DMS53 (cell line): ENCODE measurements around the gene SH3PXD2A.
A peak's percentile ranks its signal among the peaks of the same experiment; 100 is the strongest.
"Not testable (repeated sequence)": the region's sequence is repeated elsewhere in the genome, so short reads cannot be mapped to it uniquely, and the experiment has no call there.

Experiments
- DNase-seq: peaks from one replicate; lab custom pipeline; 2025; lab: John Stamatoyannopoulos, UW

The SH3PXD2A gene

DNA sequence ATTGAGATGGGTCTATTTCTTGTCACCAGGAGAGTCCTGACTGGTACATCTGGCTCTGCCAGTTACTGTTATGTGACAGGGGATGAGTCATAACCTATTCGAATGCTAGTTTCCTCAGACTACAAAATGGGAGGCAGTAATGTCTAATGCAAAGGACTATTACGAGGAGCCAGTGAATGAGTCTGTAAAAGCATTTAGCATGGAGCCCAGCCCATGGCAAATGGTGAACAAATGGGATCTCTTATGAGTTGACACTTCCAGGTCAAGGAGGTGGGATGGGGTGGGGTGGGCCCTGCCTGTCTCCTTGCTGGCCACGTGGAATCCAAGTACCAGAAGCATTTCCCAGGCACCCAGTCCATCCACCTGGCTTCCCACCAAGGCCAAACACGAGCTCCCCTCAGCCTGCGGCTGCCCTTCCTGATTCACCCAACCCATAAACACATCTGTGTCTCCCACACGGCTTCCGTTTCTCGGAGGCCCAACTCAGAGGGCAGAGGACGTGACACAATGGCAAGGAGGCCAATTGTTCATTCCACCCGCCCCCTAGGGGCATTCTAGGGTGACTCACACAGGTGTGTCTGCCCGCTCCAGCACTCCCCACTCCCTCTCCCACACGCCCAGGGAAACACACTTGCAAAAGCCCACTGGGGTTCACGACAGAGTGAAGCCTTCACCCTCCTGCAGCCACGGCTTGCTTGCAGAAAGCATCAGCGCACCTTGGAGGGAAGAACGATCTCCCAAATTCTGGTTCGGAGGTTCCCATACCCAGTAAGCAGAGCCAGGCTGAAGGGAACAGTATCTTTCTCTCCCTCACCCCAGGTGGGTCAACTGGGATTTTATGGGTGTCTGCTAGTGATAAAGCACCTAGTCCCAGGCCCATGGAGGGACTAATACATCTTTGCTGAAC, 109.8 kb downstream of the SH3PXD2A start:
- peak; percentile 71 for DNase-seq

DNA sequence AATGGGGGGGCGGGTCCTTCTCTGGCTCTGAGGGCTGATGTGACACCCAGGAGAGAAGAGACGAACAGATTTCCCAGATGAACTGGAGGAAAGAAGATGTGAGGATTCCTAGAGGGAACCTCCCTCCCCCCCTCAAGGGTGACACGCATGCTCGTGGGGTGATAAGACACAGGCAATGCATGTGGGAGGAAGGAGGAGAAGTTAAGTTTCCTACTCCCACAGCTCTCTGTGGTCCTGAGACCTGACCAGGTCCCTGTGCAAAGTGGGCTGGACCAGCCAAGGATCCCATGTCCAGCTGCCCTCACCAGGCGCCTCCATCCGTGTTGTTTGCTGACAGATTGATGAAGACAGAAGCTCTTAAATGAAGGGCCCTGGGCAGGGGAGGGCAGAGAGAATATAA, 112.6 kb downstream of the SH3PXD2A start:
- no peak for DNase-seq

DNA sequence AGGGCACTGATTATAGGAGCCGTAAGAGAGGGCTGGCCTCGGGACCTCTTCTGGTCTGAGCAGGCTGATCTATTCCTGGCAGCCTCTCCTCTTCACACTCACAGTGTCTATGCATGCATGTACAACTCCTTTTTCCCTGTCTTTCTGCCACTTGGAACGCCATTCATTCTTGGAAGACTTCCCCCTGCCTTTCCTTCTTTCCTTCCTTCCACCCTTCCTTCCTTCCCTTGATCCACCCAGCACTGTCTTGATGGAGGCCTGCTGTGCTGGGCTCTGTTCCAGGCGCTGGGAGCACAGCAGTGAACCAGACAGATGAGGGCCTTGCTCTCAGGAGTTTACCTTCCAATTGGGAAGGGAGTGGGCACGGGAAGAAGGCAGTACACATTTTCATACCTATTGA, 114.8 kb downstream of the SH3PXD2A start:
- DNase-seq: no peak

DNA sequence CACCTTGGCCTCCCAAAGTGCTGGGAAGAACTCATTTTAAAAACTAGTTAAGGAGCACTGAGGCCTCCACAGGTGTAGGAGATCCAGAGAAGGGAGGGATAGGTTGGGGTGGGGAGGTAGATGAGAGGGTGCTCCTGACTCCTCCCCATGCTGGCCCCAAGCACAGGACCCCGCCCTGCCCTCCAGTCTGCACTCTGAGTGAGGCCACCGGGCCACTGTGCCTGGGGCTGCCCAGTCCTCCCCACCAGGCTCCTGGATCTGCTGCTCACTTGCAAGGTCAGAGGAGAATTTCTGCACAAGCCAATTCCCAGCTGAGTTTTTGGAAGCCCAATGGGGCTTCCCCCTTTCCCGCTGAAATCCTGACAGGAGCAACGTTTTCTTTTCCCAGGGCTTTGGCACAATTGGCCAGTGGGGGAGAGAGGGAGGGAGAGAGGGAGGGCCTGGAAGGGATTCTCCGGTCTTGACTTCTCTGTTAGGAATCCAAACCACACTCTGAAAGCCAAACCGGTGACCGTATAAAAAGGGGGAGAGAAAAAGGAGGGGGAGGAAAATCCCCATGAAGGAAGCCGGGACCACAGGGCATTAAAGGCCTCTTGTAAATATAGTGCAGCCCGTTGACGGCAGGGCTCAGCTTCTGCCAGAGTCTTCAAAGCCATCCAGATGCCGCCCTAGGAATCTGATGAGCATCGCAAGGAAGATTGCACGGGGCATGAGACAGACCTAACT, 116.2 kb downstream of the SH3PXD2A start:
- no peak for DNase-seq

DNA sequence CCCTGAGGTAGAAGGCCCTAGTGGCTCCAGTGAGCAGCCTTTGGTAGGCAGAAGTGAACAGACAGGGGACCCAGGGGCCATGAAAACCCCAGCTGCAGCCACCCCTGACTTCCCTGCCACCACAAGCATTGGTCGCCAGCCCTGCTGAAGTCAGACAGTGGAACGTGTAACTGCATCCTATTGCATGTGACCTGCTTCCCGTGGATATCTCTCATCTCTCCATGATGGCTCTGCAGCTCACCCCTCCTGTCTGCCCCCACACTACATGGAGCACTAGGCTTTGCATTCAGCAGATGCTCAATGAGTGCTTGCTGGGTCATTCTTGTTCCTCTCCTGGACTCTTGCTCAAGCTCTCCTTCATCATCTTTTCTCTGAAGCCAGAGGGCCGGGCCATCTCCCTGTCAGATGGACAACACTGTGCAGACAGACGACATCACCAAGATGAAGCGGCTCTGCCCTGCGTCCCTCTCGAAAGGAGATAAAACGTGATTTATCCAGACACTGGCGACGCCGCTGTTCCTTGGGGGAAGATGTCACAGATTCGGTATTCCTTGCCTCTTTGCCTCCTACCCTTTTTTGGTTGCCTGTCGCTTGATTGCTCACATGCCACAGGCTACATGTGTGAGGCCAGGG, 117.5 kb downstream of the SH3PXD2A start:
- no peak for DNase-seq

DNA sequence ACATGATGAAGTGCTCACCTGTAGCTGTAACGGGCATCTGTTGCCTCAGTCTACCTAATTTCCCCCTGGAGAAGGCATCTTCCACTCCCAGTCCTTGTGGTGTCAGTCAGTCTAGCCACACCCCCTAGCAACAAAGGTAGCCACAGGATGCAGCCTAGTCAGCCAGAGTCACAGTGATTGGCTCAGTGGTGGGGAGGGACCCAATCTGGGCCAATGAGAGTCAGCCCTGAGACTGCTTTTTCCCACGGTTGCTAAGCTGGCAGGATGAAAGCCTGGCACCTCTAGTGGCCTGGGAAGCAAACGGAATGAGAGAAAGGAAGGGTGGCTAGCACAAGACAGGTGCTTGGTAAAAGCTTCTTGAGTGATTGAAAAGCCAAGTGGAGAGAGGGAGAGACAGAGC, 118.6 kb downstream of the SH3PXD2A start:
- peak; percentile 89 for DNase-seq

DNA sequence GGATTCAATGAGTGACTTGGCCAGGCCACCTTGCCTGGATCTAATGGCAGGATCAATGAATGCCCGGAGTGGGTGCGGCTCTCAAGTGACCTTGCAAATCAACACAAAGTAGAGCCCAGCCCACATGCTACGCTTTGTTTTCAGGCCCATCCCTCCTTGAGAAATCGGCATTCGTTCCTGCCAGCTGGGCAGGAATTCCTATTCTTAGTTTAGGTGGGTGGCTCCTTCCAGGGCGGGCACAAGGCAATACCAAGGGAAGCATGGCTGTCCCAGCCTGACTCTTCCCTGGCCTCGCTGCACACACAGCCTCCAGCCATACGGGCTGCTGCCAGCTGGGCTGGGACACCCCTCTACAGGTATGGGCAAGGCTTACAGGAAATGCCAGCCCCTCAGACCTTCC, 119.3 kb downstream of the SH3PXD2A start:
- DNase-seq: no peak

DNA sequence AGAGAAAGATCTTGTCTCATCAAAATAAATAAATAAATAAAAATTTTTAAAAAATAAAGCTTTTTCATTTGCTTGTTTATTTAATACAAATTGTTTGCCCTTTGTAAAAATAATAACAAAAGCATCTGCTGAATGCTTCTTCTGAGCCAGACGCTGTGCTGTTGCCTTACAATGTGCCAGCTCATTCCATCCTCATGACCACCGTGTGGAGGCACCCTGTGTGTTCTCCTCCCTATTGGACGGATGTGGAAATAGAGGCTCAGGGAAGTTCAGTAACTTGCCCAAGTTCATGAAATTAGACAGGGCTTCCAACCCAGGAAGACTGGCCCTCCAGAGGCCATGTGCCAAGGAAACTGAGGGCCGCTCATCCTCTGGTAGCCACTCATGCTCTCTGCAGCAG, 120.6 kb downstream of the SH3PXD2A start:
- no peak for DNase-seq

DNA sequence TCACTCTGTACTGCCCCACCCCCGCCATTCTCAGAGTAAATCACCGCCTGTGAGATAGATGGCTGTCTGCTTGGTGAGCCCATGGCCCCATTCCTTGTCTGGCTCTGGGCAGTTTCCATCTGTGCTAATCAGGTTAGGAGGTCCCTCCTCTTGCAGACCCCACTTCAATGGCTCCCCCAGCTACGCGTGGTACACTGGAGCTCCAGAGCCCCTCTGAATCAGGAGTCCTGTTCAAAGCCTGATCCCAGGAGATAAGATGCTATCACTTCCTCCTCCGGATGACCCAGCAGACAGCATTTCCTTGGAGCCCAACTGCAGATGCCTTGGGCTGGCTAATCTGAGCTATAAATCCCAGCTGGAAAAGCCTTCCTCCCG, 122.3 kb downstream of the SH3PXD2A start:
- no peak for DNase-seq

DNA sequence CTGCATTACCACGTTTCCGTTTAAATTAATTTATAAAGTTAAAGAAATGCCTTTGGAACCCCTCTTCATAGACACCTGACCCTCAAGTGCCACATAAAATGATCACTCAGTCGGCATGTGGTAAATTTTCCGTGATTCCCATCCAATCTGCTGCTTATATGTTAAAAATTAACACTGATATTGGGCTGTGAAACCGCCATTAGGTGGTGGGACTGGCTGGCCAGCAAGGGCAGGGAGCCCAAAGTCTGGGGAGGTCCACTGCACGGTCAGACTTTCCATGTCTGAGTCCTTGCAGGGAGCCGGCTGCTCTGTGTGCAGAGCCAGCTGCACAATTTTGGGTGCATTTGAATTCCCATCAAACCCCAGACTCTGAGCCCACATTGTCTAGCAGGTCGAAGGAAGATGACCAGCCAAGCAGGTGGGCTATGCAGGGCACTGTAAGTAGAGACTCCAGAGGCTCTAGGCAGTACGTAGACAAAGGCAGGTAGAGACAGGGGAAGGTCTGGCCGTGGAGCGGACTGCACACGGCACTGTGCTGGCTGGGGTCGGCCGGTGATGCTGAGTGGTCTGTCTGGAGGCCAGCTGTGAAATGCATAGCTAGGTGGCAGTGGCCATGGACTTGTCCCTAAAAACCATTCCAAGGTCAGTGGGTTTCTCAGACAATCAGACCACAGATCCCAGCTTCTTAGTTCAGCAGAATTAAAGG, 122.9 kb downstream of the SH3PXD2A start:
- no peak for DNase-seq

DNA sequence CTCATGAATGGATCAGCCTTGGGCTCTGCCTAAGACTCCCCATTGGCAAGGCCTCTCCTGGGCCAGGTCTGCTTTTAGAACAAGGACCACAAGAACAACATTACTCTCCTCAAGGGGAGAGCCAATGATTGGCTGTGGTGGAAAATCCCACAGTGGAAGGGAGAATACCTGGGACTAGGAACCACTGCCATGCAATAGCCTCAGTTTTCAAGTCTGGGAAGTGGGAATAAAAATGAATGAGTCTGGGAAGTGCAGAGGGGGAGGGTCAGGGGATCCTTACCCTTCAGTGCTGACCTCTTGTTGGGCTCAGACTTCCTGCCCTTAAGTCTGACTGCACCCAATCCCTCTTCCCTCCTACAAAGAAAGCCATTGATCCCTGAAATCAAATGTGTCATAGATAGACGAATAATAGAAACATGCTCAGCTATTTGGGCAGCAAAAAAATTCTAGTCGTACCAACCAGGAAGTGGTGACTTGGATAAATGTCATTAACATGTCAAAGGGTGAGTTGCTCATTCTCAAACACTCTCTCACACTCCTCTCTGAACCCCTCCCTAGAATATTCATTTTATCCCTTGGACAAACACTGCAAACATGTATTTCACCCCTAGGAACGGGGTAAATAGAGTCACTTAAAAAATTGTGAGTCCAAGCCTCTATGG, 123.6 kb downstream of the SH3PXD2A start:
- peak; percentile 41 for DNase-seq

DNA sequence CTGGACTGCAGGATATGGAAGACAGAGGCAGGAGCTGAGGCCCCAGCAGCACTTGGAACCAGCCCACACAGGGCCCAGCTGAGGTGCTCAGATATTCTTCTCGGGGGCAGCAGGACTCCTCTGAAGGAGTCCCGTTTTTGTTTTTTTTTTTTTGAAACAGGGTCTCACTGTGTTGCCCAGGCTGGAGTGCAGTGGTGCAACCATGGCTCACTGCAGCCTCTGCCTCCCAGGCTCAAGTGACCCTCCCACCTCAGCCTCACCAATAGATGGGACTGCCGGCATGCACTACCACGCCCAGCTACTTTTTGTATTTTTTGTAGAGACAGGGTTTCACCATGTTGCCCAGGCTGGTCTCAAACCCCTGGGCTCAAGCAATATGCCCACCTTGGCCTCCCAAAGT, 124.3 kb downstream of the SH3PXD2A start:
- DNase-seq: not testable (repeated sequence)

DNA sequence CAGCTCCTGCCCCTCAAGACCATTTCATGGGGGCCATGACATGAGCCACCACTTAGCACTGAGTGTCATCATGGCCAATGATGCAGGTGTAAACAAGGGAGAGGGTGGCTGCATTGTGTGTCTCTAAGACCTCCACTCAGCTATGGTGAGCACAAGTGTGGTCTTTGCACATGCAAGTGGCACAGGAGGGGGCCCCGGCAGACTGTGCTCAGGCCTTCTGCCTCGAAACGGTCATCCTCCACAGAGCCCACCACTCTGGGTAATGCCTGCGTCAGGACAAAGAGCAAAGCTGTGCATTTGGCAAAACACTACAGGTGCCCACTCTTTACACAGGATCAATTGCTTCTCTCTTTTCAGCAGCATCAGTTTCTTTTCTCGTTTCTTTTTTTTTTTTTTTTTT, 125.5 kb downstream of the SH3PXD2A start:
- DNase-seq: no peak

DNA sequence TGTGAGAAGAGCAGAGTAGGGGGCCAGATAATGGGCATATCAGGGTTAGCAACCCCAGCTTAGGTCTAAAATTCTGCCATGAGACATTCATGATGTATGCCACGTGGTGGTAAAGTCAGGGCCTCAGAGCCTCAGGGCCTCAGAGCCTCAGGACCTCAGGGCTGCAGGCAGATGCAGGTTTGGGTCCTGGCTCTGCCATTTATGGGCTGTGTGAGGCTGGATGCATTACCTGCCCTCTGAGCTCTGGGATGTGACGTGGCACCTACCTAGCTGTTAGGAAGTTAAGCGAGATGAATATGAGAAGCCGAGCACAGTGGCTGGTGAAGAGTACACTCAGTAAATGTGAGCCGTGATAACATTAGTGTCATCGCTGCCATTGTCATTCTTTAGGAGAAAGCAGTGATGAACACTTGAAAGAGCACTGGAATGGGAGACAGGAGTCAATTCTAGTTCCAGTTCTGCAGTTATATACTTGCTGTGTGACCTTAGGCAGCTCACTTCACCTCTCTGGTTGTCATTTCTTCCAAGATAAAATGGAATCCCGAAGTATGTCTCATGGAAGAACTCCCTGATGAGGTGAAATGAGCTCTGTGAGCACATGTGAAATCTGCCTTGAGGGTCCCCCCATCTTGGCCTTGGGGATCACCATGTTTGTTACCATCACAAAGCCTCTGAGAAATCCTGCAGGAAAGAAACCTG, 127.2 kb downstream of the SH3PXD2A start:
- DNase-seq: no peak

DNA sequence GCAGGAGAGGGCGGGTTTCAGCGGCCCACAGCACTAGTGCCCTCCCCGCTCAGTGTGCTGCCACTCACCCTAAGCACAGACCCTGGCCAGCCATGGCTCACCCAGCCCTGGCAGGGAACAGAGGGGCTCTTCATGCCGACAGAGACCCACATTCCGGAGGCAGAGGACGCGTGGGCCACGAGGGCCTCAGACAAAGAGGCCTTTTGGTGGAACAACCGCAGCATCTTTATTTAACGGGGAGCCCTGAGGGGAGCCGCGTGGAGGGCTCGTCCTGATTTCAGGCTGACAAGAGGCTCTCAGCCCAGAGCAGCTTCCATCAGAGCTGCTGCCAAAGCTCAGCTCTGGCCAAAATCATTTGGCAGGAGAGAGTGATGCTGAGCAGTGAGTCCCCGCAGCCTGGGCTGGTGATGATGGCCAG, 127.8 kb downstream of the SH3PXD2A start:
- DNase-seq: no peak

DNA sequence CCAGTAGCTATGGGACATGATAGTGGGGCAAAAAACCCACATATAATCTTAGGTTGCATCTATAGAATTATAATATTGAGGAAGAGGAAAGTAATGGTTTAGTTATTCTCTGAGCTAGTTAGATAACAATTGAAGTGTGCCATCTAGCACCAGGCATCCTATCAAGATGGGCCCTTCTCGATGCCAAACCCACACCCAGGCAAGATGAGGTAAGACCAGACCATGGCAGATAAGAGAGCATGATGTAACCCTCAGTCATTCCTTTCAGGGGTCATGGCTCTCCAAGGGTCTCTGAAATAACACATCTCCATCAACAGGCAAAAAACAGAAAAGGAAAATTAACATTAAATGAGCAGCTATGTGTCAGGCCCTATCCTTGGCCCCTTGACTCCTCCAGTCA, 128.7 kb downstream of the SH3PXD2A start:
- DNase-seq: no peak

DNA sequence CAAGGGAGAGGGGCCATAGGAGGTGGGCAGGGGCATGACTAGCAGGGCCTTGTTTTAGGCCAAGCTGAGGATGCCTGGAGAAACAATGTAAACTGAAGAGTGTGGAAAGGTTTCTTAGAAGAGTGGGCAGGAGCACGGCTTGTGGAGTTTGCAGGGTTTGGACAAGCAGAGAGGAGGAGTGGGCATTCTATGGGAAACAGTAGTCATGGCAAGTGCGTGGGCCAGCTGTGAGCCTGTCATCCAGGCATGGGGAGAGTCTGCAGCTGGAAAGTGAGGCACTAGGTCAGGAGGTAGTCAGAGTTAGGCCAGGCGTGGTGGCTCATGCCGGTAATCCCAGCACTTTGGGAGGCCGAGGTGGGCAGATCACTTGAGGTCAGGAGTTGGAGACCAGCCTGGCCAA, 130.1 kb downstream of the SH3PXD2A start:
- no peak for DNase-seq

DNA sequence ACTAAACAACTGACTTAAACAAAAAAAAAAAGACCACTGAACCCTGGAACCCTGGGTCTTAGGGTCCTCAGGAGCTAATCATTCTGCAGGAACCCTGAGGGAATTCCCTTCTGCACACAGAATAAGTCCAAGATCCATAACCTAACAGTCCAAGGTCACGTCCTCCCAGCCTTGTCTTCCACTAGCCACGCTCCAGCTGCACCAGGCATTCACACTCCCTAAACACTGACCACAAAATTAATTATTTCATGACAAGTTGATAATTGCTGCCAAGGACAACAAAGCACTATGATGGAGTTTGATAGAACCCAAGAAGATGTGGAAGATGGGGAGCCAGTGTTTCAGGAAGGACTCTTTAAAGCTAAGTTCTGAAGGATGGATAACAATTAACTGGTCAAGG, 130.6 kb downstream of the SH3PXD2A start:
- DNase-seq: no peak

DNA sequence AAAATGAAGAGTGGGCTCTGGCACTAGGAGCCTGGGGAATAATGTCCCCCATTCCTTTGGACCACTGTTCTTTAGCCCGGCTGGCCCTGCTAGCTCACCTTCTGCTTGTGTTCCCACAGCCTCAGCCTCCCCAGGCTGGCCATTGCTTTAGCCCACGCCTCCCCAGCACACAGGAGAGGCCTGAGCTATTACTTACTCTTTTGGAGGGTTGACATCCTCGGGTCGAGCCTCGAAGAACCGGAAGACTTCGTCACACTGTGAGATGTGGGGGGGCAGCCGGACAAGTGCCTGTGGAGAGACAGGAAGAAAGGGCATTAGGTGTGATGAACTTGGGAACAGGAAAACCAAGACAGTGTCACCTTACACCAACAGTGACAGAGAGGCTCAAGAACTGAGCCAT, 131.3 kb downstream of the SH3PXD2A start:
- no peak for DNase-seq

DNA sequence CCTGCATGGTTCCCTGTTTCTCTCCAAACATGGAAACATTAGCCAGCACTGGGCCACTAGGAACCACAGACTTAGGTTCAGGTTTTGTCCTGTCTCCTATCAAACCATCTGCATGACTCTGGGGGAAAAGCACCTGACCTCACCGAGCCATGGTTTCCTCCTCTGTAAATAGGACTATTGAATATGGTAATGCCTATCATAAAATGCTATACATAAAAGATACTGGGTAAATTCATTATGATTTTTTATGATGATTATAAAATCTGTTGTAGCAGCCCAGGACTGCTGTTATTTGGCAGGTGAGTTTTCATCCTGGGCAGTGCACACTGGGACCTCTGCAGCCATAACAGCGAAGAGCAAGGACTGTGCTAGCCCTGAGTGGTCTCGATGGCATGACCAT, 131.8 kb downstream of the SH3PXD2A start:
- no peak for DNase-seq

DNA sequence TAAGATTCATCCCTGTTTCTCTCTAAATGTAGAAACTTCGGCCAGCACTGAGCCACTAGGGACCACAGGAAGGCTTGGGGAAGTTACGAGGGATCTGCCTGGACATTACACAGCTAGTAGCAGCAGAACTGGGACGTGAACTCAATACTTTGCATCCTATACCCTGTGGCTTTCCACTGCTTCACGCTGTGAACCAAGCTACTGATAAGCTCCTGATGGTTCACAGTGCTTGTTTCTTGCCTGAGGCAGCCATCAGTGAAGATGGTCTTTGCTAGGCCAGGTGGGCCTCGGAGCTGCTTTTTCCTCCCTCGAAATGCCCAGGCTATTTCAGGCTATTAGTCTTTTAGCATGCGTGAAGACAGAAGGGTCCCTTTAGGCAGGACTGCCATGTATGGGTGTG, 132.7 kb downstream of the SH3PXD2A start:
- no peak for DNase-seq
